ENCODE results near the gene TESK2.

Gene TESK2

DNA sequence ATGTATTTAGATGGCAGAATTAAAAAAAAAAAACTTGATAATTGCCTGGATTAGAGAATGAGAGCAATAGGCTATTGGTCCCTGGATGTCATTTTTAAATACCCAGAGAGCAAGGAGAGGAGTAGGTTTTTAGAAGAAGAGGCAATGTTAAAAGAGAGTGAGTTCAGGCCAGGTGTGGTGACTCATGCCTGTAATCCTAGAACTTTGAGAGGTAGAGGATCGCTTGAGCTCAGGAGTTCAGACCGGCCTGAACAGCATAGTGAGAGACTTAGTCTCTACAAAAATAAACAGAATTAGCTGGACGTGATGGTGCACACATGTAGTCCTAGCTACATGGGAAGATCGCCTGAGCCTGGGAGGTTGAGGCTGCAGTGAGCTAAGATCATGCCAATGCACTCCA, 134.8 kb downstream of the TESK2 start:
- TF ChIP-seq CTCF (IDR thresholded peaks at IDR 0.05), result no peak
- H3K27ac ChIP-seq, result no peak overlapping the region
- H3K4me3 ChIP-seq (ENCODE audit: low read depth in 1 of 2, low read length in 1 of 2), result no peak overlapping the region
- peaks cover 35% of the 10 kb centered on the region for H3K36me3 ChIP-seq
- peaks cover 0 to 6% of the 10 kb centered on the region in 2 experiments for H3K4me1 ChIP-seq (ENCODE audit: control insufficient read depth in 1 of 2, insufficient read depth in 1 of 2, low read depth in 1 of 2, low read length in 1 of 2)
- no peaks in the 10 kb centered on the region for H3K27me3 ChIP-seq
- H3K9me3 ChIP-seq, result no peaks in the 10 kb centered on the region

DNA sequence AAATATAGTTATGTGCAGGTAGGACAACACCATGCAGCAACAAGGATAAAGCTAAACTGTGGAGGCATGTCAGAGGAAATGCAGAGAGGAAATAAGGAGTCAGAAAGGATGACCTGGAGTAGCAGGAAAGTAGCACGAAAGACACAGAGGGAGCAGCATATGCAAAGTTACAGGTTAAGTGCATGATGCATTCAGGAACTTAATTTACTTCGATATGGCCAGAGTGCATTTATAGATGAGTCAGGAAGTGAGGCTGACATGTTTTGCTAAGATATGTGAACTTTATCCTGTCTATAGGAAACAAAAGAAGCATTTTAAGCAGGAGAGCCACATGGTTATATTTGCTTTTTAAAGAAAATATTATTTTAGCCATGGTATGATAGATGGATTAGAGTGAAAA, 135.3 kb downstream of the TESK2 start:
- Histone ChIP-seq H3K4me3 (ENCODE audit: low read depth in 1 of 2, low read length in 1 of 2) (no peak overlapping the region), H3K4me1 (ENCODE audit: control insufficient read depth in 1 of 2, insufficient read depth in 1 of 2, low read depth in 1 of 2, low read length in 1 of 2) (peaks cover 0 to 6% of the 10 kb centered on the region in 2 experiments), H3K9me3 (no peaks in the 10 kb centered on the region), H3K27me3 (no peaks in the 10 kb centered on the region), H3K27ac (no peak overlapping the region), H3K36me3 (peaks cover 39% of the 10 kb centered on the region)
- no peak for TF ChIP-seq CTCF (IDR thresholded peaks at IDR 0.05)

DNA sequence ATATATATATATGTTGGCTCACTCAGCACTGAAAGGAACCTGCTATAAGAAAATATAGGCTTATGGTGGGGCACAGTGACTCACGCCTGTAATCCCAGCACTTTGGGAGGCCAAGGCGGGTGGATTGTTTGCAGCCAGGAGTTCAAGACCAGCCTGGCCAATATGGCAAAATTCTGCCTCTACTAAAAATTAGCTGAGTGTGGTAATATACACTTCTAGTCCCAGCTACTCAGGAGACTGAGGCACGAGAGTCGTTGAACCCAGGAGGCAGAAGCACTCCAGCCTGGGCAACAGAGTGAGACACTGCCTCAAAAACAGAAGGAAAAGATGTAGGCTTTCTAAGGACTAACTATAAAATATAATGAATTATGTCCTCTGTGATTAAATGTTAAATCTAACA, 136.1 kb downstream of the TESK2 start:
- Histone ChIP-seq H3K9me3 (no peaks in the 10 kb centered on the region), H3K4me1 (ENCODE audit: control insufficient read depth in 1 of 2, insufficient read depth in 1 of 2, low read depth in 1 of 2, low read length in 1 of 2) (peaks cover 0 to 6% of the 10 kb centered on the region in 2 experiments), H3K27ac (no peak overlapping the region), H3K36me3 (peaks cover 47% of the 10 kb centered on the region), H3K27me3 (no peaks in the 10 kb centered on the region), H3K4me3 (ENCODE audit: low read depth in 1 of 2, low read length in 1 of 2) (no peak overlapping the region)
- no peak for TF ChIP-seq CTCF (IDR thresholded peaks at IDR 0.05)

DNA sequence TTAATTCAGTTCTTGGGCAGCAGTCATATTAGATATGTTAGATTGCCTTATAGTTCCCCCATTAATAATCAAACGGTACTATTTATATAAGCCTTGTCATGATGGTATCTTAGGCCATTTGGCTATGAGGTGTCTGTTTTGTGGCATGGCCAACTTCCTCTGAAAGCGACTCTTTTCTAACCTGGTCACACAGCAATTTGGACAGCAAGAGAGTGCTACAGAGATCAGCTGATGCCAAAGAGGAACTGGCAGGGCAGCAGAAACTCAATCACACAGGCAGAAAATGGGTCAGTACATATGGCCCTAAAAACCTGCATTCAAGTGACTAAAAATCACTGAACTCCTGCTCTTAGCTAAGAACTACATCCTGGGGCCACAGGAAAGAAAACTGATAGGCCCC, 137.3 kb downstream of the TESK2 start:
- Histone ChIP-seq H3K9me3 (no peaks in the 10 kb centered on the region), H3K27me3 (no peaks in the 10 kb centered on the region), H3K4me3 (ENCODE audit: low read depth in 1 of 2, low read length in 1 of 2) (no peak overlapping the region), H3K4me1 (ENCODE audit: control insufficient read depth in 1 of 2, insufficient read depth in 1 of 2, low read depth in 1 of 2, low read length in 1 of 2) (peaks cover 0 to 6% of the 10 kb centered on the region in 2 experiments), H3K27ac (no peak overlapping the region), H3K36me3 (peaks cover 56% of the 10 kb centered on the region)
- no peak for TF ChIP-seq CTCF (IDR thresholded peaks at IDR 0.05)

GRCh38 chr1:45351508-45351907, 139.5 kb downstream of the TESK2 start:
- H3K27ac ChIP-seq, result no peak overlapping the region
- H3K27me3 ChIP-seq, result no peaks in the 10 kb centered on the region
- no peak overlapping the region for H3K4me3 ChIP-seq (ENCODE audit: low read depth in 1 of 2, low read length in 1 of 2)
- peaks cover 72% of the 10 kb centered on the region for H3K36me3 ChIP-seq
- H3K4me1 ChIP-seq (ENCODE audit: control insufficient read depth in 1 of 2, insufficient read depth in 1 of 2, low read depth in 1 of 2, low read length in 1 of 2), result no peaks in the 10 kb centered on the region
- no peaks in the 10 kb centered on the region for H3K9me3 ChIP-seq
- no peak for TF ChIP-seq CTCF (IDR thresholded peaks at IDR 0.05)

Data from neutrophil (primary cell).